Neural crest cell (in vitro differentiated cells): ENCODE data around the gene TNRC18. TPM values are rescaled to one million over a fixed set of nuclear protein-coding genes. Genes with fewer than 3 reads are reported as not detected.
A peak's percentile ranks its signal among the peaks of the same experiment; 100 is the strongest.

Experiments
- DNase-seq: peaks from one replicate; pipeline ENCODE4 v3.0.0; 2021; ENCODE audit warnings: low read depth, mixed read lengths, low spot score
- H3K27ac Mint-ChIP-seq: one replicate; pipeline ENCODE4 v1.8.0; 2021; ENCODE audit warnings: mild to moderate bottlenecking, mixed read lengths; ENCODE audit not compliant: unreplicated experiment
- H3K27me3 Mint-ChIP-seq: 2 replicates; pipeline ENCODE4 v1.8.0; 2021; ENCODE audit warnings: low read depth, mild to moderate bottlenecking, mixed read lengths
- H3K36me3 Mint-ChIP-seq: 2 replicates; pipeline ENCODE4 v1.8.0; 2021; ENCODE audit warnings: low read depth, mild to moderate bottlenecking, mixed read lengths
- H3K4me1 Mint-ChIP-seq: 2 replicates; pipeline ENCODE4 v1.8.0; 2021; ENCODE audit warnings: mixed read lengths
- H3K4me3 Mint-ChIP-seq: one replicate; pipeline ENCODE4 v1.8.0; 2021; ENCODE audit warnings: mild to moderate bottlenecking, mixed read lengths
- H3K9me3 Mint-ChIP-seq: 2 replicates; pipeline ENCODE4 v1.8.0; 2021; ENCODE audit warnings: mixed read lengths
- CTCF ChIP-seq: fragments of 200-600 bp; sonication (generic); conservative IDR thresholded peaks from 2 replicates; pipeline ENCODE4 v1.5.0; 2021; ENCODE audit warnings: antibody characterized with exemption, mild to moderate bottlenecking
- total RNA-seq: library from RNA; stranded (reverse); gene quantifications from 2 replicates; pipeline ENCODE4 v1.2.1, GENCODE V29; 2021

Gene TNRC18
- total RNA-seq, 1 donor from 2014 or later, result 69.8 TPM

DNA sequence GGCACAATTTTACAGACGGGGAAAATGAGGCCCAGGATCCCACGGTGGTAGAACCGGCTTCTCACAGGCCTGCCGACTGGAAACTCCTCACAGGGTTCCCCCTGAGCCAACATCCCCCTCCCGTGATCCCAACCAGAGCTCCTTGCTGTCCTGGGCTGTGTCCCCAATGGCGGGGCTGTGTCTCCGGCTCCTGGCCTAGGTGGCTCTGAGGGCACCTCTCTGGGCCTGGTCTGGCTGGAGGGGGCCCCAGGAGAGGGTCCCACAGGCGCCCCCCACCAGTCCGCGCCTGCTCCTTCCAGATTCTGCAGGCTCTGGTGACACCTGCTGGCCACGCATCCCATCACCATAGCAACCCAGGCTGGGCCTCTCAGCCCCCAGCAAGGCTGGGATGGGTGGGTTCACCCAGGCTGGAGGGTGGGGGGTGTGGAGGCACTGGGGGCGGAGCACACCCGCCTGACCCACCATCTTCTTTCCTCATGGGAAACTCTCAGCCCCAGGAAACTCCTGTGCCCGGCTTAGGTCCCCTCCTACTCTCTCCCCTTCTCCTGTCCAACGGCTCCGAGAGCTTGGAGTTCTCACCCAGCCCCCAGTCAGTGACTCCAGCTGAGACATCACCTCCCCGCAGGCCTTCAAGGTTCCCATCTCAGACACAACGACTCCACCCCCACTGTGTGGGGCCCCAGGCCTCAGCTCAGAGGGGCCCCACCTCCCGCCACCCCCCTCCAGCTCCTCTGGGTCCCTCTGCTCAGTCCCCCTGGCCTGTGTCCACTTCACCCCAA lies 27.1 kb upstream of the TNRC18 start:
- H3K9me3 Mint-ChIP-seq, result no peaks in the 10 kb centered on the region
- DNase-seq, result peak; percentile 52
- TF ChIP-seq CTCF, result peak; percentile 75
- no peaks in the 10 kb centered on the region for H3K27me3 Mint-ChIP-seq
- no peaks in the 10 kb centered on the region for H3K36me3 Mint-ChIP-seq
- peaks cover 14% of the 10 kb centered on the region for H3K4me1 Mint-ChIP-seq
- peak overlapping the region; percentile 71 for H3K27ac Mint-ChIP-seq
- H3K4me3 Mint-ChIP-seq, result no peak overlapping the region

GRCh38 chr7:5448378-5449037 lies 24.9 kb upstream of the TNRC18 start:
- Mint-ChIP-seq H3K9me3 (no peaks in the 10 kb centered on the region), H3K36me3 (no peaks in the 10 kb centered on the region), H3K27ac (no peak overlapping the region), H3K4me1 (peaks cover 14% of the 10 kb centered on the region), H3K4me3 (no peak overlapping the region), H3K27me3 (no peaks in the 10 kb centered on the region)
- no peak for DNase-seq
- TF ChIP-seq CTCF, result no peak

- no peak for DNase-seq
- TF ChIP-seq CTCF, result no peak
- no peaks in the 10 kb centered on the region for H3K27me3 Mint-ChIP-seq
- no peaks in the 10 kb centered on the region for H3K9me3 Mint-ChIP-seq
- no peak overlapping the region for H3K4me3 Mint-ChIP-seq
- H3K36me3 Mint-ChIP-seq, result no peaks in the 10 kb centered on the region
- peaks cover 5% of the 10 kb centered on the region for H3K4me1 Mint-ChIP-seq
- H3K27ac Mint-ChIP-seq, result no peak overlapping the region
These were observed 22.5 kb upstream of the TNRC18 start for GRCh38 chr7:5445981-5446594.

GRCh38 chr7:5443678-5444077 lies 20.0 kb upstream of the TNRC18 start:
- no peak for TF ChIP-seq CTCF
- DNase-seq, result no peak
- H3K36me3 Mint-ChIP-seq, result no peaks in the 10 kb centered on the region
- H3K4me3 Mint-ChIP-seq, result no peak overlapping the region
- peaks cover 5% of the 10 kb centered on the region for H3K4me1 Mint-ChIP-seq
- no peaks in the 10 kb centered on the region for H3K9me3 Mint-ChIP-seq
- no peak overlapping the region for H3K27ac Mint-ChIP-seq
- no peaks in the 10 kb centered on the region for H3K27me3 Mint-ChIP-seq

- no peaks in the 10 kb centered on the region for H3K36me3 Mint-ChIP-seq
- H3K9me3 Mint-ChIP-seq, result no peaks in the 10 kb centered on the region
- DNase-seq, result no peak
- H3K4me3 Mint-ChIP-seq, result no peak overlapping the region
- no peaks in the 10 kb centered on the region for H3K27me3 Mint-ChIP-seq
- no peak overlapping the region for H3K27ac Mint-ChIP-seq
- TF ChIP-seq CTCF, result no peak
- peaks cover 5% of the 10 kb centered on the region for H3K4me1 Mint-ChIP-seq
These were observed 19.2 kb upstream of the TNRC18 start for GRCh38 chr7:5442757-5443305.
